HG03045 (cell line): ENCODE measurements around the gene BRCA1.
"Not testable (repeated sequence)": the region's sequence is repeated elsewhere in the genome, so short reads cannot be mapped to it uniquely, and the experiment has no call there.

ENCODE experiments used
- ATAC-seq: cut with Tn5 transposase; IDR thresholded peaks from one replicate; pipeline ENCODE4 v1.9.1; 2021; ENCODE audit warnings: mild to moderate bottlenecking, moderate library complexity; ENCODE audit not compliant: unreplicated experiment

BRCA1 gene

DNA sequence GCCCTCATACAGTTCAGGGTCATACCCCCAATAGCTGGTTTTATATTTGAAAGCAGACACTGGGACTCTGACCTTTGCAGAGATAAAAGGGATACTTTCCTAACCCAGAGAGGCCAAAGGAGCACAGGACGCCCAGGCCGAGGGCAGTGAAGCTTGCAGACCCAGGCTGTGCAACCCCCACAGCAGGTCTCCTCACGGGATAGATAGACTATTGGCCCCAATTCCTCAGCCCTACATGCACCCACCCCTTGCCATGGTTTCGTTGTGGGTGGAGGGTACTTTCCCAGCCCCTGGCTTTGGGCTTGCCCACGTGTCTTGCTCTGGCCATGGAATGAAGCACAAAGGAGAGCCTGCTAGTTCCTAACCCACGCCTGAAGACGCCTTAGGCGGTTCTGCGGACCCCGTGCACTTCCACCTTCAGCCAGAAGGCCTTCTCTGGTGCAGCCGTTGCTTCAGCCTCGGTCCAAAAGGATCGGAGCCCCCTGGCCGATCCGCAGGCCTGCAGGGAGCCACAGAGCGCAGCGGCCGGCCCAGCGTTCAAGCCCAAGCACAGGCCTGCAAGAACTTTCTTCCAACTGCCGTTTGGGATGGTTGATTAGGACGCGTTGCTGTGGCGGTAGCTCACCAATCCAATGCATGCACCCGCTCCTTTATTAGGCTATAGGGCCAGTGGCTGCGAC lies 9.8 kb upstream of the BRCA1 start:
- ATAC-seq: no peak

- ATAC-seq: not testable (repeated sequence)
These were observed 8.3 kb upstream of the BRCA1 start for GRCh38 chr17:43133439-43133838.

DNA sequence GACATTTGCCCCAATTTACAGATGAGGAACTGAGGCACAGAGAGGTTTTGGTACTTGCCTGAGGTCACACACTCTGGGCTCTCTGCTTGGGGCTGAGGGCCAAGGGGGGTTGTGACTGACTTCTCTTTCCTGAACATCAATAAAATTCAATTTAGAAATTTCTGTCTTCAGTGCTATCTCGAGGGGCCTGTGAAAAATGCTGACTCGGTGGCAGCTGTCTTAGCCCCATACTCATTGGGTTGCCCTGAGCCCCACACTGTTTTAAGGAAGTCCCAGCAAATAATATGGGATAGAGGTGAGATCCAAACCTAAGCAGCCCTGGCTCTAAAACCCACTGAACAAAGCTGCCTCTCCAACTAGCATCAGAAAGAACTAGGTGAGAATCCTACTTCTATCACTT lies 7.0 kb upstream of the BRCA1 start:
- ATAC-seq: no peak

DNA sequence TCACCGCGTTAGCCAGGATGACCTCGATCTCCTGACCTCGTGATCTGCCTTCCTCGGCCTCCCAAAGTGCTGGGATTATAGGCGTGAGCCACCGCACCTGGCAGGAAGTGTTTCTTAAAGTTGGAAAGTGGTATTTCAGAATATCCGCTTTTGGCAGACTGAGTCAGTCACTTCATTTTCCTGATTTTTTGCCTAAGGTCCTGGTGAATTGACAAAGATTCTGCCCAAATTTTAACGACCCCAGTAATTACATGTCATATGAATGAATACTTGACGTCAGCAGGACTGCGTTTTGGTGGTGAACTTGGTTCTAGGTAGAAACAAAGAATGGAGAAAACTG lies 4.5 kb upstream of the BRCA1 start:
- ATAC-seq: no peak

DNA sequence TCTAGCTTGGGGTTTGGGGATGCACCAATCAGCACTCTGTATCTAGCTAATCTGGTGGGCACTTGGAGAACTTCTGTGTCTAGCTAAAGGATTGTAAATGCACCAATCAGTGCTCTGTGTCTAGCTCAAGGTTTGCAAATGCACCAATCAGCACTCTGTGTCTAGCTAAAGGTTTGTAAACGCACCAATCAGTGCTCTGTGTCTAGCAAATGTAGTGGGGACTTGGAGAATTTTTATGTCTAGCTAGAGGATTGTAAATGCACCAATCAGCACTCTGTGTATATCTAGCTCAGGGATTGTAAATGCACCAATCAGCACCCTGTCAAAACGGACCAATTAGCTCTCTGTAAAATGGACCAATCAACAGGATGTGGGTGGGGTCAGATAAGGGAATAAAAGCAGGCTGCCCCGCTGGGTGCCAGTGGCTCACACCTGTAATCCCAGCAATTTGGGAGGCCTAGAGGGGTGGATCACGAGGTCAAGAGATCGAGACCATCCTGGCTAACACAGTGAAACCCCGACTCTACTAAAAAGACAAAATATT lies 2.2 kb upstream of the BRCA1 start:
- ATAC-seq: not testable (repeated sequence)

DNA sequence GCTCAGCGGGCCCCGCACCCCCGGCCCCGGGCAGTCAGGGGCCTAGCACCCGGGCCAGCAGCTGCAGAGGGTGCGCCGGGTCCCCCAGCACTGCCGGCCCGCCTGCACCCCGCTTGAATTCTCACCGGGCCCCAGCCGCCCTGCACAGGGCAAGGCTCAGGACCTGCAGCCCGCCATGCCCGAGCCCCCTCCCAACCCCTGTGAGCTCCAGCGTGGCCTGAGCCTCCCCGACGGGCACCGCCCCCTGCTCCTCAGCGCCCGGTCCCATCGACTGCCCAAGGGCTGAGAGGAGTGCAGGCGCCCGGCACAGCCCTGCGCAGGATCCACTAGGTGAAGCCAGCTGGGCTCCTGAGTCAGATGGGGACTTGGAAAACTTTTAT lies 1.7 kb upstream of the BRCA1 start:
- ATAC-seq: no peak

DNA sequence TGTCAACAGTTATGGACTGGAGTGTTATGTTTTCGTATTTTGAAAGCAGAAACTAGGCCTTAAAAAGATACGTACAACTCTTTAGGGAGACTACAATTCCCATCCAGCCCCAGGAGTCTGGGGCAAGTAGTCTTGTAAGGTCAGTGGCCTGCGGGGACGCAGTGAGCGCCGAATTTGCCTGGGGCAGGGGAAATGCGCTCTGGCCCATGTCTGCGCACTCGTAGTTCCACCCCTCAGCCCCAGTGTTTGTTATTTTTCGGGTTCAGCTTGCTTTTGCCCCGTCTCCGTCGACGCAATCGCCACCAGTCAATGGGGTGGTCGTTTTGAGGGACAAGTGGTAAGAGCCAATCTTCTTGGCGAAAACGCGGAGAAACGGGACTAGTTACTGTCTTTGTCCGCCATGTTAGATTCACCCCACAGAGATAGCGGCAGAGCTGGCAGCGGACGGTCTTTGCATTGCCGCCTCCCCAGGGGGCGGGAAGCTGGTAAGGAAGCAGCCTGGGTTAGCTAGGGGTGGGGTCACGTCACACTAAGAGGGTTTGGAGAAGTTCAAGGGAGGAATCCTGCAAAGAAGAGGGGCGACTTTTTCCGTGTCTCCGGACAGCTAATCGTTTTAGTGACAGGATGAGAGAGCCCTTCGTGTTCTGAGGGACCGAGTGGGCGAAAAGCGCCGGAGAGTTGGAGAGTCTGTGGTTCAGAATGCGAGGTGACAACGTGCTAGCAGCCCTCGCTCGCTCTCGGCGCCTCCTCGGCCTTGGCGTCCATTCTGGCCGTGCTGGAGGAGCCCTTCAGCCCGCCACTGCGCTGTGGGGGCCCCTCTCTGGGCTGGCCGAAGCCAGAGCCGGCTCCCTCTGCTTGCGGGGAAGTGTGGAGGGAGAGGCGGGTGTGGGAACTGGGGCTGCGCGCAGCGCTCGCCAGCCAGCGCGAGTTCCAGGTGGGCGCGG lies 1.1 kb upstream of the BRCA1 start:
- no peak for ATAC-seq

DNA sequence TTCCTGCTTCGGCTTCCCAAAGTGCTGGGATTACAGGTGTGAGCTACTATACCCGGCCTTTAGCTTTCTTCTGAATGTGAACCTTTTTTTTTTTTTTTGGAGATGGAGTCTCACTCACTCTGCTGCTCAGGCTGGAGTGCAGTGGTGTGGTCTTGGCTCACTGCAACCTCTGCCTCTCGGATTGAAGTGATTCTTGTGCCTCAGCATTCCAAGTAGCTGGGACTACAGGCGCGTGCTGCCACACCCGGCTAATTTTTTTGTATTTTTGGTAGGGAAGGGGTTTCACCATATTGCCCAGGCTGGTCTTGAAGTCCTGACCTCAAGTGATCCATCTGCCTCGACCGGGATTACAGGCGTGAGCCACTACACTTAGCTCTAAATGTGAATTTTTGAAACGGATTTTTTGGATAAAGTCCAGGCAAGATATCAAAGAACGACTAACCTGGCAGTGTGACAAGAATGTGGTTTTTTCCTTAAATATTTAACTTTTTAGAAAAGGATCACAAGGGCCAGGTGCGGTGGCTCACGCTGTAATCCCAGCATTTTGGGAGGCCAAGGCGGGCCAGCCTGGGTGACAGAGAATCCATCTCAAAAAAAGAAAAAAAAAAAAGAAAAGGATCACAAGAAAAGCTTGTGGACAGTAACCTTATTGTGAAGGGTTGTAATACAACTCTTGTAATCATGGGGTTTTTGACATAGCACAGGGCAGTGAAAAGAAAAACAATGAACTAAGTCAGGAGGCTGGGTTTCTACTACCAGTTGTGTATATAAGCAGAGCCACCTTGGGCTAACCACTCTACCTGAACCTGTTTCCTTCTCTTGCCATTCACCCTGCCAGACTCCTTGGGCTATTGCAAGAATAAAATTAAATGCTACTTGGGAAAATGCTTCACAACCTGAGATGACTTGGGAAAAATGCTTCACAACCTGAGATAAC lies 6.2 kb downstream of the BRCA1 start:
- ATAC-seq: no peak

DNA sequence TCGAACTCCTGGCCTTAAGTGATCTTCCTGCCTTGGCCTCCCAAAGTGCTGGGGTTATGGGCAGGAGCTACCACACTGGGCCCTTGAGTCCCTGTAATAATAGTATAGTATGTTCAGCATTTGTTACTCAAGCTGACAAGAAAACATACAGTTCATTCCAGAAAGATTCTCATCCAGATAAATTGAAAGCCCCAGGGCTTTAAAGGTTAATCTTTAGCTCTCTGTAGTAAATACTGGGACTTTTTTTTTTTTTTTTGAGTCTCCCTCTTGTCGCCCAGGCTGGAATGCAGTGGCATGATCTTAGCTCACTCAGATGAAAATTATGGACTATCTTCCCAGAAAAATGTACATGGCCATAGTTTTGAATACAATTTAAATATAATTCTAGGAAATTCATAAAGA lies 11.0 kb downstream of the BRCA1 start:
- no peak for ATAC-seq

GRCh38 chr17:43106552-43106951 lies 18.6 kb downstream of the BRCA1 start:
- no peak for ATAC-seq

- ATAC-seq: no peak
These were observed 20.0 kb downstream of the BRCA1 start for GRCh38 chr17:43105146-43105545.

DNA sequence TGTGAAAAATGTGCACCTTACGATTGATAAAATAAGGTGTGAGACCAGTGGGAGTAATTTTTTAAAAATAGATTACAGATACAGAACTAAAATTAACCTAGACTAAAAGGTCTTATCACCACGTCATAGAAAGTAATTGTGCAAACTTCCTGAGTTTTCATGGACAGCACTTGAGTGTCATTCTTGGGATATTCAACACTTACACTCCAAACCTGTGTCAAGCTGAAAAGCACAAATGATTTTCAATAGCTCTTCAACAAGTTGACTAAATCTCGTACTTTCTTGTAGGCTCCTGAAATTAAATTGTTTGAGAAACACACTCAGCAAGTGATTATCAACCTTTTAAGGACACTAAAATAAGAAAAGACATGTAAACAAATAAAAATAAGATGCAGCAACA lies 20.5 kb downstream of the BRCA1 start:
- ATAC-seq: no peak

DNA sequence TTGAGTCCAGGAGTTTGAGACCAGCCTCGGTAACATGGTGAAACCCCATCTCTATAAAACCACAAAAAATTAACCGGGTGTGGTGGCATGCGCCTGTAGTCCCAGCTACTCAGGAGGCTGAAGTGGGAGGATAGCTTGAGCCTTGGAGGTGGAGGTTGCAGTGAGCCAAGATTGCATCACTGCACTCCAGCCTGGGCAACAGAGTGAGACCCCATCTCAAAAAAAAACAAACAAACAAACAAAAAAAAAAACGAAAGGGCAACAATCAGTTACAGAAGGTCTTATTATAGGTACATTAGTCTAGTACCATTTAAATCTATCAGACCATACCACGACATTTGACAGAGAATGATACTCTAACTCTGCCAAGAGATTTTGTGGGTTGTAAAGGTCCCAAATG lies 29.8 kb downstream of the BRCA1 start:
- ATAC-seq: not testable (repeated sequence)

DNA sequence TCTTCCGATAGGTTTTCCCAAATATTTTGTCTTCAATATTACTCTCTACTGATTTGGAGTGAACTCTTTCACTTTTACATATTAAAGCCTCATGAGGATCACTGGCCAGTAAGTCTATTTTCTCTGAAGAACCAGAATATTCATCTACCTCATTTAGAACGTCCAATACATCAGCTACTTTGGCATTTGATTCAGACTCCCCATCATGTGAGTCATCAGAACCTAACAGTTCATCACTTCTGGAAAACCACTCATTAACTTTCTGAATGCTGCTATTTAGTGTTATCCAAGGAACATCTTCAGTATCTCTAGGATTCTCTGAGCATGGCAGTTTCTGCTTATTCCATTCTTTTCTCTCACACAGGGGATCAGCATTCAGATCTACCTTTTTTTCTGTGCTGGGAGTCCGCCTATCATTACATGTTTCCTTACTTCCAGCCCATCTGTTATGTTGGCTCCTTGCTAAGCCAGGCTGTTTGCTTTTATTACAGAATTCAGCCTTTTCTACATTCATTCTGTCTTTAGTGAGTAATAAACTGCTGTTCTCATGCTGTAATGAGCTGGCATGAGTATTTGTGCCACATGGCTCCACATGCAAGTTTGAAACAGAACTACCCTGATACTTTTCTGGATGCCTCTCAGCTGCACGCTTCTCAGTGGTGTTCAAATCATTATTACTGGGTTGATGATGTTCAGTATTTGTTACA lies 30.9 kb downstream of the BRCA1 start:
- ATAC-seq: no peak

- ATAC-seq: no peak
These were observed 32.3 kb downstream of the BRCA1 start for GRCh38 chr17:43092901-43093300.

DNA sequence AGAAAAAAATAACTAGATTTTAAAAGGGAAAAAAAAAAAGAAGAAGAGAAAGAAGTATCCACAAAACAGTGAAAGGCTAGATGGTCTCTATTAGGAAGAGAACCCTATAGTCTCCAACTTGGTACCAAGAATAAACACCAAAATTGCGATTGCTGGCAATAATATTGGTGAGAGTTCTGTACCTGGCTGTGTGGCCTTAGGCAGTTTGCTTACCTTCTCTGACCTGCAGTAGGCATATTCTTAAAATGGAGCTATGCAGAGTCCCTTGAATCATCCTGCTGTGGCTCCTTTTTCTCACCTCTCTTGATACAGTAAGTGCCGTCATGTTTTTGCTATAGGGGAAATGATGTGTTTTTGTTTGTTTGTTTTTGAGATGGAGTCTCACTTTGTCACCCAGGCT lies 35.1 kb downstream of the BRCA1 start:
- ATAC-seq: no peak

DNA sequence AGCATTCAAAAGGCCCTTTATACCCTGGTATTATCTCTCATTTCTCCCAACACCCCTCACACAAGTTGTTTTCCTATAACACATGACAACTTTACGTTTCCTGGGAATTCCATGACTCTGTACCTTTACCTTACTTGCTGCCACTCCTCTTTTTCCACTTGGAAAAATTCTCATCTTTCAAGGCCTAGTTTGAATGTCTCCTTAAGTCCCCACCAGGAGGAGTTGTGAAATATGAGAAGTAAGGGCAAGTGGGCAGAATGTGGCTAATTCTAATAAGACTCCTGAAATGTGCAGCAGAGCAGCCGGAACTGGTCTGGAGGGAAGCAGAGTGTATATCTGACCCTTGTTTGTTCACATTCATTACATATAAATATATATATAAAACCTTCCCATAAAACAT lies 39.7 kb downstream of the BRCA1 start:
- ATAC-seq: no peak

DNA sequence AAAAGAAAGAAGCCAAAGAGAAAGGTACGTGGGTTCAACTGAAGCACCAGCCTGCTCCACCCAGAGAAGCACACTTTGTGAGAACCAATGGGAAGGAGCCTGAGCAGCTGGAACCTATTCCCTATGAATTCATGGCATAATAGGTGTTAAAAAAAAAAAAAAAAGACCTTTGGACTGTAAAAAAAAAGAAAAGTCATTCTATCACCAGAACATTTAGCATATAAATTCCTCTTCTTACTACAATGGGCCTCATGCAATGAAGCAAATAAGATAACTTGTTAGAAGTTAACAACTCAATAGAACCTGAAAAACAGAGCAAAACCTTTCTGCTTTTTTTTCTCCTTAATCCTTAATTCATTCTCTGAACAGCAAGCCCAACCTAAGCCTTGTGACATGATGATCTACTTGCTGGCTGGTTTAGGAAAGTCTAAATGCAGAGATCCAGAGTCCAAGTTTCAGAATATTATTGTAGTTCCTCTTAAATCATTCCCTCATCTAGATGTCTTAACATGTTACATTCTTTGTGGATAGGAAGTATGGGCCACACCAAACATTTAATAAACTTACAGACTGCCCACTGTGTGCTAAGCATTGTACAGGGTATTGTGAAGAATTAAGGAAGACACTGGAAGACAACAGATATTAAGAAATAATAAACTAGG lies 45.4 kb downstream of the BRCA1 start:
- no peak for ATAC-seq

- ATAC-seq: no peak
These were observed 50.3 kb downstream of the BRCA1 start for GRCh38 chr17:43074869-43075268.

DNA sequence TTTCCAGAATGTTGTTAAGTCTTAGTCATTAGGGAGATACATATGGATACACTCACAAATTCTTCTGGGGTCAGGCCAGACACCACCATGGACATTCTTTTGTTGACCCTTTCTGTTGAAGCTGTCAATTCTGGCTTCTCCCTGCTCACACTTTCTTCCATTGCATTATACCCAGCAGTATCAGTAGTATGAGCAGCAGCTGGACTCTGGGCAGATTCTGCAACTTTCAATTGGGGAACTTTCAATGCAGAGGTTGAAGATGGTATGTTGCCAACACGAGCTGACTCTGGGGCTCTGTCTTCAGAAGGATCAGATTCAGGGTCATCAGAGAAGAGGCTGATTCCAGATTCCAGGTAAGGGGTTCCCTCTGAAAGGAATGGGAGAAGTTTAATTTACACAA lies 54.3 kb downstream of the BRCA1 start:
- no peak for ATAC-seq
